CMK (cell line): ENCODE results near the gene MYO9B.

ENCODE experiments used
- DNase-seq: peaks from one replicate; pipeline ENCODE4 v3.0.0-alpha.2; 2010; ENCODE audit warnings: low read depth

MYO9B gene

GRCh38 chr19:17060802-17061201, 14.8 kb upstream of the MYO9B start:
- no peak for DNase-seq

GRCh38 chr19:17061205-17061604, 14.4 kb upstream of the MYO9B start:
- DNase-seq = no peak

DNA sequence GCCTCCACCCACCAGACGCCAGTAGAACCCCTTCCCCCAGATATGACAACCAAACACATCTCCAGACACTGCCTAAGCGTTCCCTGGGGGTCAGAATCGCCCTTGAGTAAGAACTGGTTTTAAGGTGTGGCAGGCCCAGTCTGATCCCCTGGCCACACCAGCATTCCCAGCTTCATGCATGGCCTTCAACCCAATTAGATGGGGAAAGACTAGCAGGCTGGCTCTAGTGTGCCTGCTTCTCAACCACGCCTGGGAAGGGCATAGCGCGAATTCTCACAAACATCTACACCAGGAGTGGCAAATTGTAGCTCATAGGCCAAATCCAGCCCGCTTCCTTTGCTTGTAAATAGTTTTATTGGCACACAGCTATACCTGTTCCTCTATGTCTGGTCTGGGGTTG, 13.9 kb upstream of the MYO9B start:
- DNase-seq = no peak

GRCh38 chr19:17063428-17063827, 12.1 kb upstream of the MYO9B start:
- no peak for DNase-seq

DNA sequence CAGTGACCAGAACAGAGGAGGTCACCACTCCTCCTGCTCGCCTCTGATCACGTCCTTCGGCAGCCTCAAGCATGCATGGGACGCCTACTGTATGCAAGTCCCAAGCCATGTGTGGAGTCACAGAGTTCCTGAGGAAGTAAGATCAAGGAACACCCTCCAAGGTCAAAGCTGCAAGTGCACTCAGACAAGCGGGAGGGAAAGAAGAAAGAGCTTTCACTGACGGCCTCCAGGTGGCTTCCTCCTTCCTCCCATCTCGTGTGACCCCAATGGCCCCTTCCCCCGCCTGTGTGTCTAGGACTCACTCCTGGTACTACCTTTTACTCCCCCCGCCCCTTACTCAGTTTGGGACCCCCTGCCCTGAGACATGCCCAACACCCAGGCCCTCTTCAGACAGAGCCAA, 6.4 kb upstream of the MYO9B start:
- DNase-seq = no peak

DNA sequence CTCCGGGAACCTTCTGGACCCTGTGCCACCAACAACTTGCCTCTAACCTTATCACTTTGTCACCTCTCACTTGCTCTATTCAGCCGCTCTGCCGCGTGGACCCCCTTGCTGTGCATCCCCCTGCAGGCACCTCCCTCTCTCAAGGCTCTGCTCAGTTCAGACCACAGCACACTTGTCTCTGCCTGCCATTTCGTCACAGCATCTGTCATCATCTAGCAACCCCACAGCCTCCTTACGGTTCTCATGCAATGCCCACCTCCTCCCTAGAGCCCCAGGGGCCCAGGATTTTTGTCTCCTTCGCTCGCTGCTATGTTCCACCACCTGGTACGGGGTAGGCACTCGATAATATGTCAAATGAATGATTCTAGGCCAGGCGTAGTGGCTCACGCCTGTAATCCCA, 5.2 kb upstream of the MYO9B start:
- no peak for DNase-seq

- no peak for DNase-seq
These were observed 4.7 kb upstream of the MYO9B start for GRCh38 chr19:17070912-17071311.

GRCh38 chr19:17073869-17074633, 1.5 kb upstream of the MYO9B start:
- no peak for DNase-seq

GRCh38 chr19:17074634-17075034, 943 bp upstream of the MYO9B start:
- DNase-seq = no peak

- peak; percentile 70 for DNase-seq
These were observed 426 bp downstream of the MYO9B start for GRCh38 chr19:17075864-17076542.

DNA sequence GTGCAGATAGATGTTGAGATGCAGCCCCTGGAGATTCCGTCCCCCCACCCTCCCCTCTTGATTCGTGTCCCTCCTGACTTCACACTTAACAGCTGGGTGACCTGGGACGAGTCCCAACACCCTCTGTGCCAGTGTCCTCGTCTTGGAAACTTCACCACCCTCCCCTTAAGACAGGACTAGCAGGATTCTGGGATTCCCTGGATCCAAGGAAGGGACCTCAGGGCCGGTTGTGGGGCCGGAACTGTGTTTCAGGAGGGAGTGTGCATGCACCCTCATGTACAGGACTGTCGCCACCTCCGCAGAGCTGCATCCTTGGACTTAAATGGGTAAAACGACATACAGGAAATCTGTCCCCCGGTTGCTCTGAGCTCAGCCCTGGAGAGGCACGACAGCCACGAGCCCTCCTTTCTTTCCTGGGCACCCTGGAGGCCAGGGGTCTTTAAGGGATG, 990 bp downstream of the MYO9B start:
- no peak for DNase-seq

- no peak for DNase-seq
These were observed 2.0 kb downstream of the MYO9B start for GRCh38 chr19:17077447-17078028.

DNA sequence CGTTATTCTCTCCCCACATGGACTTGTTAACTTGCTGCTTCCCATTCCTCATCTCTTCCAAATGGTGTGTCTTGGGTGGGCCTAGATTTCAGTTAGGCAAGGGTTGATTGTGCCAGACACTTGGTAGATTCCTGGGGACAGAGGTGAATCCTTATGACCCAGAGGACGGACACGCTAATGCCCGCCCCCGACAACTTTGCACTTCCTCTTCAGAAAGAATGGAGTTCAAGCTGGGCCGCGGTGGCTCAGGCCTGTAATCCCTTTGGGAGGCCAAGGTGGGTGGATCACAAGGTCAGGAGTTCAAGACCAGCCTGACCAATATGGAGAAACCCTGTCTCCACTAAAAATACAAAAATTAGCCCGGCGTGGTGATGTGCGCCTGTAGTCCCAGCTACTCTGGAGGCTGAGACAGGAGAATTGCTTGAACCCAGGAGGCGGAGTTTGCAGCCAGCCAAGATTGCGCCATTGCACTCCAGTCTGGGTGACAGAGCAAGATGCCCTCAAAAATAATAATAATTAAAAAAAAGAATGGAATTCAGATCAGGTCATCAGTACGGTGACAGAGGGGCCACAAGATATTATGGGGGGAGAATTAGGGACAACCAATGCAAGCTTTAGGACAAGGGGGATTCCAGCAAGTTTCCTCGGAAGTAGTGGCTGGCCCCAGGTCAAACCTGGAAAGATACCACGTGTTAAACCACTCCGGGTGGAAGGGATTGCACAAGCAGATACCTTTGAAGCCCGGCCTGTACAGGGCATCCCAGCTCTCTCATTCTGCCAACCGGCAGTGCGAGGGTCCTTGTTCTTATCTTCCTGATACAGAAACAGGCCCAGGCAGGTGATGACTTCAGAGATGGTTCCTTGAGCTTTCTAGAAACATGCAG, 2.7 kb downstream of the MYO9B start:
- DNase-seq = no peak

GRCh38 chr19:17078920-17079709, 3.5 kb downstream of the MYO9B start:
- no peak for DNase-seq

GRCh38 chr19:17079710-17080439, 4.3 kb downstream of the MYO9B start:
- DNase-seq = no peak

- DNase-seq = no peak
These were observed 4.8 kb downstream of the MYO9B start for GRCh38 chr19:17080440-17080801.

GRCh38 chr19:17081672-17082630, 6.4 kb downstream of the MYO9B start:
- DNase-seq = no peak

- DNase-seq = no peak
These were observed 10.5 kb downstream of the MYO9B start for GRCh38 chr19:17086120-17086519.

GRCh38 chr19:17086834-17087233, 11.3 kb downstream of the MYO9B start:
- DNase-seq = no peak

DNA sequence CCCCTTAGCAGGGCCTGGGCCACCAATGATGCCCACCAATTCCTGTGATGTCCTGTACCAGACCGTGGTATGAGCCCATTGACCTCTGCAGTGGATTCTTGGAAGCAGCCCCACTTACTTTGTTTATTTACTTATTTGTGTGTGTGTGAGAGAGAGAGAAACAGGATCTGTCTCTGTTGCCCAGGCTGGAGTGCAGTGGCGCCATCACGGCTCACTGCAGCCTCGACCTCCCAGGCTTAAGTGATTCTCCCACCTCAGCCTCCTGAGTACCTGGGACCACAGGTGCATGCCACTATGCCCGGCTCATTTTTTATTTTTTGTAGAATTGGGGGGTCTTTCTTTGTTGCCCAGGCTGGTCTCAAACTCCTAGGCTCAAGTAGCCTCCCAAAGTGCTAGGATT, 13.0 kb downstream of the MYO9B start:
- DNase-seq = no peak
